ENCODE results near the gene BLOC1S3.

DNA sequence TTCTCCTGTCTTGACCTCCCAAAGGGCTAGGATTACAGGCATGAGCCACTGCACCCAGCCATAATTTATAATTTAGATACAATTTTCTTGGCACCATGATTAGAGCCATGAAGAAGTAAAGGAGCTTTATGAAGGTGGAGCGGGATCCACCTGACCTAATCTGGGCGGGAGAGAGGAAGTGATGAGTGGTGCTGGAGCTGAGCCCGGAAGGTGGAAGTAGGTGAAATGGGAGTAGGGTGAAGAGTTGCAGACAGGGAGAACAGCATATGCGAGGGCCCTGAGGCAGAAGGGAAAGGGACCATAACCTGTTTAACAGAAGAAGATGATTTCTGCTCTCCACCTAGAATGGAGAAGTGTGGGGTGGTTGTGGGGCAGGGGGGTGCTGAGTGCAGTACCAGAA is 4.2 kb downstream of the BLOC1S3 start:
- no peak for TF ChIP-seq CTCF (IDR thresholded peaks at IDR 0.05)
- TF ChIP-seq ZFX (IDR thresholded peaks at IDR 0.05; ENCODE audit: borderline replicate concordance): no peak
